Measurements from ENCODE around the gene ABITRAM. TPM values are rescaled to one million over a fixed set of nuclear protein-coding genes. Genes with fewer than 3 reads are reported as not detected.

The ABITRAM gene
- total RNA-seq, 1 experiment from 2014 or later: 13.4 TPM

Other genes starting within 250 kb of the ABITRAM start
- gene ACTL7B, start 78.4 kb upstream of the ABITRAM start, total RNA-seq (2021; ENCODE audit: unreplicated experiment): not detected
- gene ACTL7A, start 72.1 kb upstream of the ABITRAM start, total RNA-seq (2021; ENCODE audit: unreplicated experiment): not detected
- 28.8 TPM for gene ELP1, start 276 bp upstream of the ABITRAM start, total RNA-seq (2021; ENCODE audit: unreplicated experiment)
- 87.2 TPM for gene CTNNAL1, start 79.1 kb downstream of the ABITRAM start, total RNA-seq (2021; ENCODE audit: unreplicated experiment)
- 34.8 TPM for gene TMEM245, start 185.5 kb downstream of the ABITRAM start, total RNA-seq (2021; ENCODE audit: unreplicated experiment)
- not detected for gene FRRS1L, start 232.8 kb downstream of the ABITRAM start, total RNA-seq (2021; ENCODE audit: unreplicated experiment)

Measured in HCT116 (cell line).